GM19239 (cell line): ENCODE results near the gene ATF2.
"Not testable (repeated sequence)": the region's sequence is repeated elsewhere in the genome, so short reads cannot be mapped to it uniquely, and the experiment has no call there.

Source experiments
- DNase-seq: peaks from one replicate; pipeline ENCODE4 v3.0.0; 2011; ENCODE audit warnings: low spot score; ENCODE audit not compliant: insufficient read length
- FAIRE-seq: peaks from 2 replicates; lab custom pipeline; 2011; peaks lifted over from hg19 to GRCh38; lab: Jason Lieb, UNC

The ATF2 gene

GRCh38 chr2:175166216-175166824 is 1.7 kb downstream of the ATF2 start:
- DNase-seq: no peak
- FAIRE-seq: peak; percentile 42

GRCh38 chr2:175164235-175164634 is 3.8 kb downstream of the ATF2 start:
- FAIRE-seq: no peak
- DNase-seq: no peak

- no peak for FAIRE-seq
- no peak for DNase-seq
Measured at GRCh38 chr2:175158894-175159293, 9.1 kb downstream of the ATF2 start.

DNA sequence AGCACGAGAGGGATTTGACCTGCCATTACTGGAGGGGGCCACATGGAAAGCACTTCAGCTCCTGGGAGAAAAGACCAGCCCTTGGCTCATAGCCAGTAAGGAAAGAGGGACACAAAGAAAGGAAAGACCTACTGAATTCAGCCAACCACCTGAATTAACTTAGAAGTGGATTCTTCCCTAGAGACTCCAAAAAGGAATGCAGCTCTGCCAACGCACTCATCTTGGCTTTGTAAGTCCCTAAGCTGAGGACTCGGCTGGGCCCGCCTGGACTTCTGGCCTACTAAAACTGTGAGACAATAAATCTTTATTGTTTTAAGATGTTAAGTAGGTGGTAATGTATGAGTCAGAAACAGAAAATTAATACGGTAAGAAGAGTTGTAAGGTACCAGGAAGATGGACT is 11.5 kb downstream of the ATF2 start:
- DNase-seq (no peak), FAIRE-seq (no peak)

DNA sequence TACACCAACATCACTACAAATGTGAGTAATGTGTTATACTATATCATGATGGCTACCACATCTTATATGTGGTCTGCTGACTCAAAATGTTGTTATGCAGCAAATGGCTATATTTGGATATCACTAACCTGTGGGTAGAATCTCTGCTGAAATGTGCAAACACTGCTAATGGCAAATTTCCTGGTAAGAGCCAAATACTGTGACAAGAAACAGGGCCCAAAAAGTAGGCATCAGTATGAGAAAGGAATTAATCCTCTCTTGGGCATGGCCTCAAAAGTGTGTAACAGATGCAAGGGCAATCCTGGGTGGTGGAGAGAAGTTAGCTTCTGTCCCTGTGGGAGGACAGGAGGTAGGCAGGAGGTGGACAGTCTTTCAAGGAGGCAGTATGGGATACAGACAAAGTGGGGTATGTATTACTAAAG is 13.3 kb downstream of the ATF2 start:
- FAIRE-seq (peak; percentile 31), DNase-seq (no peak)

DNA sequence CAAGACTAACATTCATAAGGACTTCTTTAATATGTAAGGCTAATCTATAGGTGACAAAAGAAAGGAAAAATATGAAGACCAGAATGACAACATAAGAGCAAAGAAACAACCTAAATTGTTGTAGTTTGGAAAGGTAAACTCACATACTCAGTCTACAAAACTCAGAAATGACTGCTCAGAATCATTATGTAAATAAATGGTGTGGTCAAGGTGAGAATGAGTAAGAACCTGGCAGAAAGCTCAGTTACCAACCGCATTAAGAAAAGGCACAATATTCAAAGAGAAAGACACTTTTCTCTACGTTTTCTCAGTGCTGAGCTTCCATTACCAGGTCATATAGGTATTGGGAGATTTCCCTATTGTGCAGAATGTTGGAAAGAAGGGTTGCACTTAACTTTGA is 15.8 kb downstream of the ATF2 start:
- FAIRE-seq (no peak), DNase-seq (no peak)

GRCh38 chr2:175151791-175152190 is 16.2 kb downstream of the ATF2 start:
- no peak for FAIRE-seq
- DNase-seq: no peak

DNA sequence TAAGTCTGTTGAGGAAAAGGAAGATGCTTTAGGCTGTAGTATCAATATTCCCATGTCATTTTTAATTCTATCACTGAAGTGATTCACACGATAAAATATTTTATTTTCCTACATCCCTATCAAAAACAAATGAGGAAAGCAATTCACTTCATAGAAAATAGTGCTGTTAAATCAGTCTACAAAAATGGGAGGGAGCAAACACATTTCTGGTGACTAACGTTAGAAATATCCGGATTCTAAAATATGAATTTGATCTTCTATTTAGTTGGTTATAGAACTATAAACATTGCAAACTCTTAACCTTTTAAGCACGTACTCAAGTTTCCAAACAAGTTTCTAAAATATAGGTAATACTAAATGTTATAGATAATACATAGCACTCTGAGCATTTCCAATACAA is 20.8 kb downstream of the ATF2 start:
- no peak for DNase-seq
- FAIRE-seq: no peak

DNA sequence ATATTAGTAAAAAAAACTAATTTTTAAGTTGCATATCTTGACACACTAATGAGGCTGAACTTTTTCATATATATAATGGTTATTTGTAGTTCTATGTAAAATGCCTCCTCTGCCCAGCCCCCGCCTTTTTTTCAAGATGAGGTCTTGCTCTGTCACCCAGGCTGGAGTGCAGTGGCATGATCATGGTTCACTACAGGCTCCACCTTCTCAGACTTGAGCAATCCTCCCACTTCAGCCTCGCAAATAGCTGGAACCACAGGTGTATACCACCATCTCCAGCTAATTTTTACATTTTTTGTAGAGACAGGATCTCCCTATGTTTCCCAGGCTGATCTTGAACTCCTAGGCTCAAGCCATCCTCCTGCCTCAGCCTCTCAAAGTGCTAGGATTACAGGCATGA is 24.3 kb downstream of the ATF2 start:
- DNase-seq (no peak), FAIRE-seq (no peak)

DNA sequence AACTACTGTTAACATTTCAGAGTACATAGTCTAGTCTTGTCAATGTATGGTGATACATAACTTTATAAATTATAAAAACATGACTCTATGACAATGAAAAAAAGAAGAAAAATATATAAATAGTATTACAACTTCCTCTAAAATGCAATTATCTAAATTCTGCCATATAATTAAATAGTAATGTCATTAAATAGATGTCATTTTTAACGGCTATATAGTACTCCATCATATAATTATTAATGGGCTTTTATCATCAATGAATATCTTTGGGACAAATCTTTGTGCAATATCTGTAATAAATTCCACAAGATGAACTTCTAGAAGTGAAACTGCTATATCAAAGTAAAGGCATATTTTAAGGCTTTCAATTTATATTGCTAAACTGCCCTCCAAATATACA is 24.8 kb downstream of the ATF2 start:
- DNase-seq (no peak), FAIRE-seq (no peak)

- DNase-seq (no peak), FAIRE-seq (no peak)
Measured at GRCh38 chr2:175140332-175140731, 27.7 kb downstream of the ATF2 start.

DNA sequence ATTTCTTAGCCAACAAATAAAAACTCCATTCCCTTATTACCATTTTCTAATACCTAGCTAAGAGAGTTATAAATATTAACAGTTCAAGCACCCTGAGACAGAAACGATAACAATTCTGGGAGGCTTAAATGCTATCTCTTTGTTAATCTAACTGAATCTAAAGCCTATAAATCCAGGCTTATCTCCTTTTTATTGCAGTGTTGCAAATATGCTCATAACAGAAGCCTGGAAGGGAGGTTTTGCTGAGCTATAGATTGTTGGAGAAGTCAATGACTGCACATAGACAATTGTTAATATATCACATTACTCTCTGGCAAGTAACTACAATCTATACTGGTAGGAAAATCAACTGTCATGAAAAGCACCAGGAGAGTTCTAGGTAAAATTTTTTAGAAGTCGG is 30.2 kb downstream of the ATF2 start:
- FAIRE-seq (no peak), DNase-seq (no peak)

- DNase-seq: no peak
- peak; percentile 80 for FAIRE-seq
Measured at GRCh38 chr2:175136334-175137215, 31.4 kb downstream of the ATF2 start.

DNA sequence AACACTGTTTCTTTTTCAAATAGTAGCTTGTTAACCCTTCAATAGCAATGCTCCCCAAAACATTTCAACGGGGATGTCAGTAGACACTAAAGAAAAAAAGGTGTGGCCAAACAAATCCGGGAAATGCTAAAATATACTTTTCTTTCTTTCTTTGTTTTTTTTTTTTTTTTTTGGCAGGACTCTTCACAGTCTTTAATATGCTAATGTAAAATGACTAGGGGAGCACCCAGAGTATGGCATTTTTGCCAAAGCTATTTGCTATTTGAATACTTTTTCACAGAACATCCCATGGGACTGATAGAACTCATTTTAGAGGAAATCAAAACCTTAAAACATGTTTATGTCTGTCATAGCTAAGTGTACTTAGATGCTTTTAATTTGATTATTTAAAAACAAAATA is 32.1 kb downstream of the ATF2 start:
- DNase-seq: no peak
- FAIRE-seq: no peak

DNA sequence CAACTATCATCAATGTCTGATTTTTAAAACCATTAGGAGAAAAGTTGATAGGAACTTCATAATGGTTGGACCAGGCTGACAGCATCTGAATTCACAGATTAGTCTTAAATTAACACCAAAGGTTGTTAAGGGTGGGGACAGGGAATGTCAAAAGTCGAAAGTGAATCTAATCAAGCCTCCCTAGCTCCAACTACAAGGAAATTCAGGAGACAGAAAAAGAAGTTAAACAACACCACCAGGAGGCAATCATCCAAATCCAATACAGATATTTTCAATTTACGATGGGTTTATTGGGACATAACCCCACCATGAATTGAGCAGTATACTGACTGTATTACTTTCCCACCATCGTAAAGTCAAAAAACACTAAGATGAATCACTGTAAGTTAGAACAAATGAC is 32.8 kb downstream of the ATF2 start:
- no peak for FAIRE-seq

DNA sequence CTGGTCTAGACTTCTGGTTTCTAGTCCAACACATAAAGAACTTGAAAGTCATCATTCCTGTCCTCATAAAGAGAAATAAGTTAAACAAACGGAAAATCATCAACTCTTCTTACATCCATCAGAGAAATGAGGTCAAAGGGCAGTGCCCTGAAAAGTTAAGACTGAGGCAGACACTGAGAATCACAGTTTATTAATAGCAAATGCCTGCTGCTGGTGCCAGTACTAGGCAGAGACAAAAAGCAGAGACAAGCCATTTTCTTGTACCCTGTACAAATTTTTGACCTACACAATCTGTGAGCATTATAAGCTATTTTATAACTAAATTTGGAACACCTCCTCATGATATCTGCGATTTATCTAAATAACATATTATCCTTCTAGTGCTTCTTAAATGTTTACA is 36.8 kb downstream of the ATF2 start:
- DNase-seq (no peak), FAIRE-seq (no peak)

More for the DNA sequence above, 32.8 kb downstream of the ATF2 start:
- no peak for DNase-seq

DNA sequence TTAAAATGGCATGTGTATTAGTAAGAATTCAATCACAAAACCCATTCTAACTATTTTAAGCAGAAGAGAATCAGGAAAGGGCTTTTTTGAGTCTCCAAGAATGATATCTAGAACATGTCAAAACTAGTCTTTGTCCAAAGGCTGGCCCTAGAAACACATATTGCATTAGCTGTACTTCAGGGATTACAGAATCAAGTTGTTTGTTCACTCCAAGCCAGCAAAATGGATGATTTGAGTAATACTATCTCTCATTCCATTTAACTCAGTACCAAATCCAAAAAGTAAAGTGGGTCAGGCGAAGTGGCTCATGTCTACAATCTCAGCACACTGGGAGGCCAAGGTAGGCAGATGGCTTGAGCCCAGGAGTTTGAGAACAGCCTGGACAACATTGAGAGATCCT is 41.3 kb downstream of the ATF2 start:
- peak; percentile 21 for FAIRE-seq

GRCh38 chr2:175123254-175123653 is 44.7 kb downstream of the ATF2 start:
- no peak for FAIRE-seq
- DNase-seq: no peak

More for the DNA sequence above, 41.3 kb downstream of the ATF2 start:
- no peak for DNase-seq

- FAIRE-seq (peak; percentile 84), DNase-seq (peak; percentile 30)
Measured at GRCh38 chr2:175111200-175111657, 56.8 kb downstream of the ATF2 start.

DNA sequence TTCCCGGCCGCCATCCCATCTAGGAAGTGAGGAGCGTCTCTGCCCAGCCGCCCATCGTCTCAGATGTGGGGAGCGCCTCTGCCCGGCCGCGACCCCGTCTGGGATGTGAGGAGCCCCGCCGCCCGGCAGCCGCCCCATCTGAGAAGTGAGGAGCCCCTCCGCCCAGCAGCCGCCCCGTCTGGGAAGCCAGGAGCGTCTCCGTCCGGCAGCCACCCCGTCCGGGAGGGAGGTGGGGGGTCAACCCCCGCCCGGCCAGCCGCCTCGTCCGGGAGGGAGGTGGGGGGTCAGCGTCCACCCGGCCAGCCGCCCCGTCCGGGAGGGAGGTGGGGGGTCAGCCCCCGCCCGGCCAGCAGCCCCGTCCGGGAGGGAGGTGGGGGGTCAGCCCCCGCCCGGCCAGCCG is 59.9 kb downstream of the ATF2 start:
- DNase-seq, FAIRE-seq: not testable (repeated sequence)

DNA sequence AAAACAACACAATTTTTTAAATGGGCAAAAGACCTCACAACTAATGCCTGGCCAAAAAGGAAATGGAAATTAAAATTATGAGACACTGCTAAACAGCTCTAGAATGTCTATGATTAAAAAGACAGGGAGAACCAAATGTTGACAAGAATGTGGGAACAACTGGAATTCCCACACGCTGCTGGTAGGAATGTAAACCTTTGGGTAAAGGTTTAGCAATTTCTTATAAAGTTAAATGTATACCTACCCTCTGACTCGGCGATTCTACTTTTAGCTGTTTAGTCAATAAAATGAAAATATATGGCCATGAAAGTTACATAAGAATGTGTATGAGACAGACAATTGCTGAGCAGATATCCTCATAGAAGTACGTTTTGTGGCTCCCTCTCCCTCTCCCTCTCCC is 60.9 kb downstream of the ATF2 start:
- FAIRE-seq (no peak), DNase-seq (no peak)

DNA sequence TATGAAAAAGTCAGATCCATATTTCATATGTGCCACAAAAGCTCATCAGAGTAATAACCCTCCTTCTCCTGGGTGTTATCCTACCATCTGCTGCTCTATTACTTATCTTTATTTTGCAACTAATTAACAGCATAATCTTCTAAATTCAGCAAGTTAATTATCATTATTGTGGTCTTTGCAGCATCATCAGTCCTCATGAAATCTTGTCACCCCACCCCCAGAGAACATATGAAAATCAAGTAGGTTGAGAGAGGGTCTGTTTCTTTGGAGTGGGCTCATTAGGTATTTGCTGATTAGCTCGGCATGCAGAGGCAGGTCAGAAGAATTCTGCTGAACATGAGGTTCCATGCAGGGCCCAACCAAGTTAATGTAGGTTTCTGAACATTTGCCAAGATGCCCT is 64.8 kb downstream of the ATF2 start:
- DNase-seq (no peak), FAIRE-seq (no peak)
